G401.6 (cell line): ENCODE measurements around the gene NOVA1.
"Not testable (repeated sequence)": the region's sequence is repeated elsewhere in the genome, so short reads cannot be mapped to it uniquely, and the experiment has no call there.

Experiments
- FAIRE-seq: peaks from 2 replicates; lab custom pipeline; 2012; peaks lifted over from hg19 to GRCh38; lab: Jason Lieb, UNC

The NOVA1 gene, protein sequence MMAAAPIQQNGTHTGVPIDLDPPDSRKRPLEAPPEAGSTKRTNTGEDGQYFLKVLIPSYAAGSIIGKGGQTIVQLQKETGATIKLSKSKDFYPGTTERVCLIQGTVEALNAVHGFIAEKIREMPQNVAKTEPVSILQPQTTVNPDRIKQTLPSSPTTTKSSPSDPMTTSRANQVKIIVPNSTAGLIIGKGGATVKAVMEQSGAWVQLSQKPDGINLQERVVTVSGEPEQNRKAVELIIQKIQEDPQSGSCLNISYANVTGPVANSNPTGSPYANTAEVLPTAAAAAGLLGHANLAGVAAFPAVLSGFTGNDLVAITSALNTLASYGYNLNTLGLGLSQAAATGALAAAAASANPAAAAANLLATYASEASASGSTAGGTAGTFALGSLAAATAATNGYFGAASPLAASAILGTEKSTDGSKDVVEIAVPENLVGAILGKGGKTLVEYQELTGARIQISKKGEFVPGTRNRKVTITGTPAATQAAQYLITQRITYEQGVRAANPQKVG

GRCh38 chr14:26597589-26598080, at the start of gene NOVA1:
Gene NOVA1 (minus strand): TSS chr14:26598033. CDS start chr14:26597436, 597 bp downstream.
- FAIRE-seq: no peak

DNA sequence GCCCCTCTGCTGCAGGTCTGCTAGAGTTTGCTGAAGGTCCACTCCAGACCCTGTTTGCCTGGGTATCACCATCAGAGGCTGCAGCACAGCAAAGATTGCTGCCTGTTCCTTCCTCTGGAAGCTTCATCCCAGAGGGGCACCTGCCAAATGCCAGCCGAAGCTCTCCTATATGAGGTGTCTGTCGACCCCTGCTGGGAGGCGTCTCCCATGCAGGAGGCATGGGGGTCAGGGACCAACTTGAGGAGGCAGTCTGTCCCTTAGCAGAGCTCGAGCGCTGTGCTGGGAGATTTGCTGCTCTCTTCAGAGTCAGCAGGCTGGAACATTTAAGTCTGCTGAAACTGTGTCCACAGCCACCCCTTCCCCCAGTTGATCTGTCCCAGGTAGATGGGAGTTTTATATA, 47.2 kb upstream of the NOVA1 start:
- FAIRE-seq: not testable (repeated sequence)

- FAIRE-seq: no peak
Measured at GRCh38 chr14:26636561-26636960, 38.7 kb upstream of the NOVA1 start.

DNA sequence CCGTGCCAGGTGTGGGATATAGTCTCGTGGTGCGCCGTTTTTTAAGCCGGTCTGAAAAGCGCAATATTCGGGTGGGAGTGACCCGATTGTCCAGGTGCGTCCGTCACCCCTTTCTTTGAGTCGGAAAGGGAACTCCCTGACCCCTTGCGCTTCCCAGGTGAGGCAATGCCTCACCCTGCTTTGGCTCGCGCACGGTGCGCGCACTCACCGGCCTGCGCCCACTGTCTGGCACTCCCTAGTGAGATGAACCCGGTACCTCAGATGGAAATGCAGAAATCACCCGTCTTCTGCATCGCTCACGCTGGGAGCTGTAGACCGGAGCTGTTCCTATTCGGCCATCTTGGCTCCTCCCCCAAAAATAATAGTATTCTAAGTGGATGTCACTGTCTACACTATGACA, 37.1 kb upstream of the NOVA1 start:
- not testable (repeated sequence) for FAIRE-seq

- FAIRE-seq: no peak
Measured at GRCh38 chr14:26626256-26626655, 28.4 kb upstream of the NOVA1 start.

- no peak for FAIRE-seq
Measured at GRCh38 chr14:26622611-26623010, 24.8 kb upstream of the NOVA1 start.

- no peak for FAIRE-seq
Measured at GRCh38 chr14:26621807-26622560, 24.2 kb upstream of the NOVA1 start.

DNA sequence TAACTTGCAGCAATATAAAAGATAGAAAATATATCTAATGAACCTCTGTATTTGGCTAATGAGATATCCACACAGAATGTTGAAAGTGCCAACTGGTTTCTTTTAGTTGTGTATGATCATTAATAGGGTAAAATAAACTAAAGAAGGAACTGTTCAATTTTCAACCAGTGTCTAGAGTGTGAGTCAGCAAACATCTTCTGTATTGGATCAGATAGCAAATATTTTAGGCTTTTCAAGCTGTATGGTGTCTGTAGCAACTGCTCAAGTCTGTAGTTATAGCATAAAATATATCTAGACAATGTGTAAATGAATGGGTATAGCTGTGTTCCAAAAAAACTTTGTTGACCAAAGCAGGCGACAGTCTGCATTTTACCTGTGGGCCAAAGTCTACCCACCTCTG, 23.5 kb upstream of the NOVA1 start:
- no peak for FAIRE-seq

- no peak for FAIRE-seq
Measured at GRCh38 chr14:26611259-26611658, 13.4 kb upstream of the NOVA1 start.

DNA sequence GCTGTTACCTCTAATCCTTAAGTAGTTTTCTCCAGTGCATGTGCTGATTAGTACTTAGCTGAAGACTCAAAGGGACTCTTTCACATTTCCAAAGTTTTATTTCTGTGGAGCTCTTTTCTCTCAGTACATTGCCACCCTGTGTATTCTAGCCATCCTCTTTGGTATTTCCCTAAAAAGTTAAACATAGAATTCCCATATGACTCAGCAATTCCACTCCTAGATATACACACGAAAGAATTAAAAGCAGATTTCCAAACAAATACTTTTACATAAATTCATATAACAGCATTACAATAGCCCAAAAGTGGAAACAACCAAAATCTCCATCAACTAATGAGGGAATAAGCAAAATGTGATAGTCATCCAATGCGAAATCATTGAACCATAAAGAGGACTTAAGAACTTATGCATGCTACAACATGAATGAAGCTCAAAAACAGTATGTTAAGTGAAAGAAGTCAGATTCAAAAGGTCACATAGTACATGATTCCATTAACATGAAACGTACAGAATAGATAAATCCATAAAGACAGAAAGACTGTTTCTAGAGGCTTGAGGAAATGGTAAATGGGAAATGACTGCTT, 9.0 kb upstream of the NOVA1 start:
- no peak for FAIRE-seq

- no peak for FAIRE-seq
Measured at GRCh38 chr14:26605602-26606001, 7.8 kb upstream of the NOVA1 start.

DNA sequence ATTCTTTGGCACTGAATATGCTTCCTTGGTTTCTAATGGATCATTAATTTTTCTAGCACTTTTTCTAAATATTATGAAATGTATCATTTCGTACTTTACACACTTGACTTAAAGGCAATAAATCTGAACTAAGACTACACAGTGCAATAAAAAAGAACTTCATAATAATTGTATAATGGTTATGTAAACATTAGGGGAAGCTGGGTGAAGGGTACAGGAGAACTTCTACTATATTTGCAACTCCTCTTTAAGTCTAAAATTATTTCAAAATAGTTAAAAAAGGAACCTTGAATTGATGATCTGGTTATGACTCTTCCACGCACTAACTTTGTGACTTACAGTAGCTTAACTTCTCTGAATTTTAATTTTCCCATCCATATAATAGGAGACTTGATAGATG, 5.1 kb upstream of the NOVA1 start:
- FAIRE-seq: no peak

DNA sequence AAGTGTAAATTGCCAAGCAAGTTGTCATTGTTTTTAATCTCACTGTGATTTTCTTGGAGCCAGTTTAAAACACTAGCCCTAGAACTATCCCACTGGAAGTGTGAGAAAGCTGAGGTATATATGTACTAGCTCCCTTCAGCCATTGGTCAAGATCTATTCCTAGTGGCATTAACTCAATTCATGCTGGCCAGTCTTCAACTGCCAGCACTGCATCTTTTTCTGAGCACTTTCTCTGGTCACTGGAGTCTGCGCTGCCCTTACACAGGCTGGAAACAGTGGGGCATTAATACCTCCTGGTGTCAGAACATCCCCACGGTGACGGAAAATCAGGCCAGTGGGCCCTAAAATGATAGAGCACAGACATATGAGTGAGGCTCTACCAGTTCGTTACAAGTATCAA, 4.0 kb upstream of the NOVA1 start:
- FAIRE-seq: no peak

GRCh38 chr14:26599291-26599690, 1.5 kb upstream of the NOVA1 start:
- FAIRE-seq: no peak

- FAIRE-seq: no peak
Measured at GRCh38 chr14:26598672-26599131, 869 bp upstream of the NOVA1 start.

- FAIRE-seq: no peak
Measured at GRCh38 chr14:26598081-26598671, 343 bp upstream of the NOVA1 start.

- no peak for FAIRE-seq
Measured at GRCh38 chr14:26597071-26597588, 703 bp downstream of the NOVA1 start.

- FAIRE-seq: no peak
Measured at GRCh38 chr14:26596543-26597061, 1.2 kb downstream of the NOVA1 start.

- no peak for FAIRE-seq
Measured at GRCh38 chr14:26595926-26596542, 1.8 kb downstream of the NOVA1 start.

GRCh38 chr14:26594756-26595545, 2.9 kb downstream of the NOVA1 start:
- FAIRE-seq: no peak

DNA sequence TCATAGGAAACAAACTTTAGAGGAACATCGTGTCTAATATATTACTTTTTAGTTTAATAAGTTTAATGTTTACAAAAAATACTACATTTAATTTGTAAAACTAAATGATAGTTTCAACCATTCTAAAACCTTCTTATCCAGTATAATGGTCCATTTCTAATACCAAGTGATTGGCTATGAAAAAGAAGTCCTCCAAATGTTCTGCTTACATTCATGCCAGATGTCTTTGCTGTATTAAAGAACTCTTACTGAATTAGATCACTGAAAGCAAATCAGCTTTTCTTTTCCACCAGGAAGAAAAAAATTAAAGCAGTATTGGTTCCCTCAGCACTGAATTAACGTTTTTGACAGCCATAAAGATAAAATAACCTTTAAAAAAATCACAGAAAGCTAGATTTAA, 3.7 kb downstream of the NOVA1 start:
- FAIRE-seq: no peak
